ENCODE data around the gene TCAP.

Gene TCAP, protein sequence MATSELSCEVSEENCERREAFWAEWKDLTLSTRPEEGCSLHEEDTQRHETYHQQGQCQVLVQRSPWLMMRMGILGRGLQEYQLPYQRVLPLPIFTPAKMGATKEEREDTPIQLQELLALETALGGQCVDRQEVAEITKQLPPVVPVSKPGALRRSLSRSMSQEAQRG

DNA sequence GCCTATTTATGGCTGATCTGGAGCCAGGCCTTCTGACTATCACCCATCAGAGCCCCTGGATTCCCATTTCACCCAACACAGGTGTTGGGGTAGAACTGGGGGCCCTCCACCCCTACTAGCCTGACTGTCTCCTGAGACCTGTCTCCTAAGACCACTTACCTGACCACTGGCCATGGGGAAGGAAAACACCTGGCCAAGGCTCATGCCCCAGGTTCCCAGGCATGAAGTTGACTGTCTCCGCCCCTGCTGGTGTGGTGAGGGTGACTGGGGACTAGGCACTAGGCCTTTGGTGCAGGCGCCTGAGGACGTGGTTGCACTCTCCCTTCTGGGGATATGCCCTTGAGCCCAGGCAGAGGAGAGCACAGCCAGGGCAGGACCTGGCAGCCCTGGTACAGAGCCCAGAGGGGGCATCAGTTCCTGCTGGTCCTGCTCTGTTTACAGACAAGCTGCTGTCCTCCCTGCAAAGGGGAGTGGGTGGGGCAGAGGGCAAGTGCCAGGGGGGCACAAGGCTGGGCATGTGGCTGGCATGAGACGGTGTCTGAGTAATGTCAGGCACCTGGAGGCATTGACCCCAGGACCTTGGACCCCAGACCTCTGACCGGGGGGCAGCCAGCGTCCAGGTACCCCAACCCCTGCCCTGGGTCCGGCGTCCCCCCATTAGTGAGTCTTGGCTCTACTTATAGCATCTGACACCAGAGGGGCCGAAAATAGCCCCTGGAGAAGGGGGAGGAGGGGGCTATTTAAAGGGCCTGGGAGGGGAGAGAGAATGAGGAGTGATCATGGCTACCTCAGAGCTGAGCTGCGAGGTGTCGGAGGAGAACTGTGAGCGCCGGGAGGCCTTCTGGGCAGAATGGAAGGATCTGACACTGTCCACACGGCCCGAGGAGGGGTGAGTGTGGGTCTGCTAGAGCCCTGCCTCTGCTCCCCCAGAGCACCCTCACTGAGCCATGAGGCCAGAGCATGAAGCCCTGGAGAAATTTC is at the start of gene TCAP:
TCAP (plus strand) TSS at position 769 of the 981 bp plus-strand sequence; CDS start at position 780, 11 bp downstream.
- DNase-seq (ENCODE audit: low read depth in 2 of 2) = no peak

DNA sequence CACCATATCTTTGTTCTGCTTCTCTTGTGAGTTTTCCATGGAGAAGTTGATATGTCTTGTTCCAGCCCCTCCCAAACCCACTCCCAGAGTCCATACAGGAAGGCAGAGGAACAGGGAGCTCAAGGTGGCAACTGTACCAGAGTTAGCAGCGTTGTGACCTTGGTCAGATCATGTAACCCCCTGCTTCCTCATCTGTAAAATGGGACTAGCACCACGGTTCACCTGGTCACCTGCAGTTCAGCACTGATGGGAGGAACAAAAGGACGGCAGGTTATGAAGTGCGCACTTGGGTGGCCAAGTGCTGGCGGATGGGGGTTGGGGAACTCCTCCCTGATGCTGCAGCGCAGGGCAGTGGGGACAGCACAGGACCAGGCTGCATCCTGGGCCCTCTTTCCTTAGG is 49.7 kb upstream of the TCAP start:
- no peak for DNase-seq (ENCODE audit: low read depth in 2 of 2)

DNA sequence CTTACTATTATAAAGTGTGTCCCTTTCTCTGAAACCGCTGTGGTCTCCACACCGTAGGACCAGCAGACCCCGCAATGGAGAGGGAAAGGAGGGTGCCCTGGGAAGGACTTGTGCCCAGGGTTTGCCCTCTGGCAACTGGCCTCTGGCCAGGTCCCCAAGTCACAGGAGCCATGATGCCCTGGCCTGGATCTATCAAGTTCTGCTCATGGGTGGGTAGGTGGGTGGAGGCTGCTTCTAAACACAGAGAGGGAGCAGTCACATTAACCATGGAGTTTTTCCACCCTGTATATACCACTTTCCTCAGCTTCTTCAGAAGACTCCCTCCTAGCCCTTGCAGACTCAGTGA is 48.1 kb upstream of the TCAP start:
- no peak for DNase-seq (ENCODE audit: low read depth in 2 of 2)

DNA sequence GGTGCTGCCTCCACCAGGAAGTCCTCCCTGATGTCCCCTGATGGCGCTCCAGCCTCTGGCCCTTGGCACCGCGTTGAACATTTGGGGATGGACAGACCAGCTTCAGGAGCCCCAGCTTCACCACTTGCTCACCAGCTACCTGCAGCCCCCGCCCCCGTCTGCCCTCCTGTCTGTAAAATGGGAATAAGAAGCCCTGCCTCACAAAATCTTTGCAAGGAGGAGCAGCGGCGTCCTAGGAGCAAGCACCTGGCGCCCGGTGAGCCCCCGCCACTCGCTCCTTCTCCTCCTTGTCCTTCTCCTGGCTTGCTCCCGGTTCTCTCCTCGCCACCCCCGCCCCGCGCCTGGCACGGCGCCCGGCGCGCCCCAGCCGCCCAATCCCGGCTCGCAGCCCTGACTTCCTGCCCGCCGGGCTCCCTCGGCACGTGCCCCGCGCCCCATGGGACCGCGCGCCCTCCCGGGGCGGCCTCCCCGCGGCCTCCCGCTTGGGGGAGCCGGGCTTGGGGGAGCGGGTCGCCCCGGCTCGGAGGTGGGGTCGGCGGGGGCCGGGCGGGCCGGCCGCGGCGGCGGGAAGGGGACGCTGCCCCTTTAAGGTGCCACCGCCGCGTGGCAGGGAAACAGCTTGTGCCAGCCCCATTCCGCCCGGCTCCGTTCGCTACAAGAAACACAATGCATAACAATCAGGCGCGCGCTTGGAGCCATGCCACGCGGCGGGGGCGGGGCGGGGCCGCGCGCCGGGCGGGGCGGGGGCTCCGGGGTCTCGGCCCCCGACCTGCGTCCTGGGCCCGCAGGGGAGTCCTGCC is 47.5 kb upstream of the TCAP start:
- DNase-seq (ENCODE audit: low read depth in 2 of 2) = peak in 1 of 2 donors; percentile 39

DNA sequence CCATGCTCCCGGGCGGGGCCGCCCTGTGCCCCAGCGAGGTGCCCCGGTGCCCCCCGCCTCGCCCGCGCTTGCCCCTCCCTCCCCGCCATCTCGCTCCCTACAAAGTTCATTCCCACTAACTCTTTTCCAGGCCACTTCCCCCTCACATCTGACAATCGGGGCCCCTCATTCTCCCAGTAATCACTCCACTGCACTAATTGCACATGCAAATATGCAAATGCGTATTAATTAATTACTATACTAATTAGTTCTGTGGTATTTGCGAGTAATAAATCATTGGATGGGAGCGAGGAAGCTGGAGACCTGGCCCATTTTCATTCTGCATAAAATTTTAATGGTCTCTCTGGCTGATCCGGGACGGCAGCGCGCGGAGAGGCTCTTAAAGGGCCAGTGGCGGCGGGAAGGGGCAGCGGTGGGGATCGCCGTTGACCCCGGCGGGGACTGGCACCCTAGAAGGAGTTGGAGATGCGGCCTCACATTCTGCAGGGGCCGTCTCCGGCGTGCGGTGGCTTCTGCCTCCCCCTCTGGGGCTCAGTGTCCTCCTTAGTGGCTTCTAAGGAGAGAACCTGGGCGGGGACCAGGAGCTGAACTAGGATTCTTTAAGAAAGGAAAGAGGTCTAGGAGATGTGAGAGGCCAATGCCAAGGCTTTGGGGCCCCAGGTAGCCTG is 46.8 kb upstream of the TCAP start:
- DNase-seq (ENCODE audit: low read depth in 2 of 2) = no peak

DNA sequence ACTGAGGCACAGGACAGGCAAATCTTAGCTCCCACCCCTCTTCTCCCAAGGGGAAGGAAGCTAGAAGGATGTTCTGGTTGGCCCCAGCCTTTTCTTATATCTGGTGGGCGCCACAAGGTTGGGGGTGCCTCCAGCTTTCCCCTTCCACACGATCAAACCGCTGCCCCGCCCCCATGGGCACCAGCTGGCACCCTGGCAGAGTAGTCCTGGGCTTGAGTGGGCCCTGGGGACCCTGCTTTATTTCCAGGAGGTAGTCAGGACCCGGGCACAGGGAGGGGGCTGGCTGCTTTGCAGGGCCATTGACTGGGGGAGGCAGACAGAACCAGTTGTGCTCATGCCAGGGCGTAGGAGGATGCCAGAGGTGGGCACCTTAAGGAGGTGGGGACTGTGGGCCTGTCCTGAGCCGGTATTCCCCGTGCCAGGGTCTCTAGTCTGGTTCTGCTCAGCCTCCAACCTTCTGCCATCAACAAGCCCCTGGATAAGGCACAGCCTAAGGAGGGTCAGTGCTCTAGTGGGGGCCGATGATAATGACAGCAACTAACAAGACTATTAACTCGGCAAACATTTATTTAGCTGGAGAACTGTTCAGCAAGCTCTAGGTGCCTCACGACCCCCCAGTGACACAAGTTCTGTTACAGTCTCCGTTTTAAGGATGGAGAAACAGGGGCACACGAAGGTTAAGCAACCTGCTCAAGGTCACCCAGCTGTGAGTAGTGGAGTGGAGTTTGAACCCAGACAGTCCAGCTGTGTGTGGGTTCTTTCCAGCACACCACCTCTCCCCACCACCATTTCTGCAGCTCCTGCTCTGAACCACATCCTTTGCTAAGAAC is 46.0 kb upstream of the TCAP start:
- DNase-seq (ENCODE audit: low read depth in 2 of 2) = no peak

DNA sequence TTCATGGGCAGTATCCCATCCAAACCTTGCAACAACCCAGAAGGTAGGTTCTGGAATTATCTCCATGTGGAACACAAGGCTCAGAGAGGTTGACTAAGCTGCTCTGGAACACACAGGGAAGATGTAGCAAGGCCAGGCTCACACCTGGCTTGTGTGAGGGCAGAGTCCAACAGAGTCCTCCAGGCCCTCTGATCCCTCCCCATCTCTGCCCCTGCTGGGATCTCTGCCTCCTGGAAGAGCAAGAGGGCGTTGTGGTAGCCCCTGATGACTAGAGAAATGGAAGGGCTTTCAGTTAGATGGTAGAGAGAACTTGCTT is 45.4 kb upstream of the TCAP start:
- DNase-seq (ENCODE audit: low read depth in 2 of 2) = no peak

DNA sequence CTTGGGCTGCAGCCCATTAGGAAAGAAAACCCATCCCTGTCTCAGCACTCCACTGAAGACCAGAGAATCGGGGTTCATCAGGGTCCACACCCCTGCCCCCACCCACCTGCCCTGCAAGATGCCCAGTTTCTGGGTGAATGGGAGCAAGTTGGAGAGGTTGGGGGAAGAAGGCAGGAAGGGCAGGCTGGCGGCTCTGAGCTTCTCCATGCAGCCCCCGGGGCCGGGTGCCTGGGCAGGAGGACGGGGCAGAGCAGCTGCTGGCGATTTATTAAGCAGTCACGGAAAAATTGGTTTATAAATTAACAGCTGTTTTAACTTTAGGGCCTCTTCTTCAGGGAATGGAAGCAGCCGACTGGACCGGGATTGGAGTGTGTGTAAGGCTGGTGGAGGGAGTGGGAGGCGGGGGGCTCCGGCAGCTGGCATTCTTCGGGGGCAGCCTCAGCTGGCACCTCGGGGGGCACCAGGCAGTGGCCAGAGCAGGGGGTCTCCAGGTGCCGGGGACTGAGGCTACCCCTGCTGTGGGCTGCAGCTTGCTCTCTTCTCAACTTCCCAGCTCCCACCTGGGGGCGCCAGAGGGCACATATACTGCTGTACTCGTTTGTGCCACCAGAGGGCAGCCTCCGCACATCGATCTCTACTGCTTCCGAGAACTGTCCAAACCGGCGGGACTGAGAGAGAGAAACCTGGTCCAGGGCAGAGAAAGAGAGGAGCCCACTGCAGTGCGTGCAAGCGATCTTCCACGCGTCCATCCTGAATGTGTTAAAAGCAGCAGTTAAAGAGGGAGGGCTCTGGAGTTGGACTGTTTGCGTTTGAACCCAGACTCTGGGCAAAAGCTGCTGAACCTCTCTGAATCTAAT is 43.4 kb upstream of the TCAP start:
- peak; percentile 83 to 86 for DNase-seq (ENCODE audit: low read depth in 2 of 2)

DNA sequence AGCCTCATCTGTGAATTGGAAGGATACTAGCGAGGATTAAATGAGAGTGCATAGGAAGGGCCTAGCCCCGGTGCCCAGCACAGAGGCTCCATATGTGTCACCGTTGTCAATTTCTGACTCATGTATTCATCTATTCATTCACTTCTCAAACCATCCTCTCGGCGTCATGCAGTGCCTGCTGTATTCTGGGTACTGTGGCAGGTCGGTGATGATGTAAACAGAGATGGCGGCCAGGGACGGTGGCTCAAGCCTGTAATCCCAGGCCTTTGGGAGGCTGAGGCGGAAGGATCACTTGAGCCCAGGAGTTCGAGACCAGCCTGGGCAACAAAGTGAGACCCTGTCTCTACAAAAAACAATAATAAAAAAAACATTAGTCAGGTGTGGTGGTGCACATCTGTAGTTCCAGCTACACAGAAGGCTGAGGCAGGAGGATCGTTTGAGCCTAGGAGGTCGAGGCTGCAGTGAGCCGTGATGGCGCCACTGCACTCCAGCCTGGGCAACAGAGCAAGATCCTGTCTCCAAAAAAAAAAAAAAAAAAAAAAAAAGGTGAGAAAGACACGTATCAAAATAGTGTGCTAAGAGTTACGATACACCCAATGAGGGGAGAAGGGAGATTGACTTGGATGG is 42.7 kb upstream of the TCAP start:
- DNase-seq (ENCODE audit: low read depth in 2 of 2) = no peak

DNA sequence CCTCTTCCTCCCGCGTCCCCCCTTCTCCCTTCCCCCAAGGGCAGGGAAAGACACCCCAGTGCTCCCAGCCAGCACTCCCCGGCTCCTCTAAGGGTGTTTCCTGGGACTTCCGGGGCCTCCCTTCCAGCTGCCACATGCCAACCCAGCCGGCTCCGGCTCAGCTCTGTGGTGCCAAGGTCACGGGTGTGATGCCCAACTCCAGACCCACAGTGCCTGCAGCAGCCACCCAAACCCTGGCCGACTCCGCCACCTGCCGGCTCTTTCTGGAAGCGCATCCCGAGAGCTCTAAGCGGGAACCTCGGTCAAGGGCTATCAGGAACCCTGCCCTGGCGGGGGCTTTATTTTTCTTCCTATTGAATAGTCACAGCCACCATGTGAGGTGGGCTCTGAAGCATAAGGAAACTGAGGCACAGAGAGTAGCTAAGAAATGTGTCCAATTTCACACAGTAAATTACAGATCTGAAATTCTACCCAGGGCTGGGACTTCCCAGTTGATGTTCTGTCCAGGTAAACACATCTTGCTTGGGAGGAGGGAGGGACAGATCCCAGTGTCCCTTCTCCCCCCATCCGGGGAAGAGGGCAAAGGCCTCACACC is 41.7 kb upstream of the TCAP start:
- peak; percentile 85 to 91 for DNase-seq (ENCODE audit: low read depth in 2 of 2)

DNA sequence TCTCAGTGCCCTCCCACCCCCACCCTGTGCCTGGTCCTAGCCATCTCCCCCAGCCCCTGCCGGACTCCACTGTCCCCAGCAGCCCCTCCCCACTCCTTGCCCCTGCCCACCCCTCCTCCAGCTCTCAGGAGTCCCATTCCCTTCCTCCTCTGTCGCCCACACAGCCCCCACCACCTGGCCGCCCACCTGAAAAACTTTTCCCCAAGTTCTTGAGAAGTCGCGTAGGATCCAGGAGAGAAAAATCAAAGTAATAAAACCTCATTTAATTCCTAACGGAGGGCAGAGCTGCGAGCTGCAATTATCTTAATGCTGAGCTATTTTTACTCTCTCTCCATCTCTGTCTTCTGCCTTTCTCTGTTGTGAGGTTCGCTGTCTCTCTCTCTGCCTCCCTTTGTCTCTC is 40.8 kb upstream of the TCAP start:
- no peak for DNase-seq (ENCODE audit: low read depth in 2 of 2)

DNA sequence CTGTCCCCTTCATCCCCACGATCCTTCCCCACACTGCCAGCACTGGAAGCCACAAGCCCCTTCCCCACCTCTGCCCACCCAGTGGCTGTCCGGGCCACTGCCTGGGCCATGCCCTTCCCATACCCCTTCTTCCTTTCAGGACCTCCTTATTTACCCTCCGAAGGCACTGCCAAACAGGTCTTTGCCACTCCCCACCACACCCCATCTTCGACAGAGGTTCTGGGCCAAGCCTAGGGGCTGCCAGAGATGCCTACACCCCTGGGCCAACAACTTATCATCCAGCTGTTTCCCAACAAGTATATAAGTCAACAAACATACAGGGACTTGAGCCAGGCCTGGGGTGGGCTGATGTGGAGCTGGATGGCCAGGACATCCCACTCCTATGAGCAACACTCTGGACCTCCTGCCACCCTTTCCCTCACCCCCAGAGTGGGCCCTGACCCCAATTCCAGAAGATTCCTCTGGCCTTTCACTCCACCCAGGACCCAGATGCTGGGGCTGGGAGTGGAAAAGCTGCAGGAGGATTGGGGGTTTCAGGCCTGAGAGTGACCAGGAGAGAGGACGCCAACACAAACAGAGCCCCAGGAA is 39.9 kb upstream of the TCAP start:
- no peak for DNase-seq (ENCODE audit: low read depth in 2 of 2)

DNA sequence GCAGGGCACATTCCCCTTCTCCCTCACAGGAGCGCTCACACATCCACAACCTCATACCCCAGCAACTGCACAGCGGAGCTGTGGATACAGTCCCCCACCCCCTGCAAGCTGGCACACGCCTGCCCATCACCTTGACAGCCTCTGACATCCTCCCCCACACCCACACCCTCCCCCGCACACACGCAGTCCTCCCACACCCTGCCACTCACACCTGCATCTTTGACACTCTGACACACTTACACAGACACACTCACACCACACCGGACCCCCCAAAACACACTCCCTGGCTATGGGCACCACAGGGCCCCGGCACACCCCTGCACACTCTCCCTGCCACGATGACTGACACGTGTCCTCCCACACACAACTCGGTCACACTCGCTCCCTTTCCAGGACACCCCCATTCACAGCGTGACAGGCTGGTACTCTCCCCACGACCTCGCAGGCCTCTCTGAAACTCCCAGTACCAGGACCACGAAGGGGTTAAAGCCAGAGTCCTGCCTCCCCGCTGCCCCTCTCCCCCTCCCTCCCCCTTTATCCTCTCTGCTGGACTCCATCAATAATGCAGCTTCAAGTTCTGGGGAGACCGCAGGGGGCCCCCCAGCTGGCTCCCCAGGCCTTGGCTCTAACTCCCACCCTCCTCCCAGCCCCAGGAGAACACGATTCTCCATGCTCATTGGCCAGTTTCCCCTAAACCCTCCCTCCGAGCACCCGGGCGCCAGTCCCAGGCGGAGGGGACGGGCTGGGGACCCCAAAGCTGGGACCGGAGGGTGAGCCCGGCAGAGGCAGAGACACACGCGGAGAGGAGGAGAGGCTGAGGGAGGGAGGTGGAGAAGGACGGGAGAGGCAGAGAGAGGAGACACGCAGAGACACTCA is 38.7 kb upstream of the TCAP start, which contains the start of gene PPP1R1B:
PPP1R1B (plus strand) TSS at position 782 of the 876 bp plus-strand sequence. CDS start 441 bp downstream, outside the sequence.
- no peak for DNase-seq (ENCODE audit: low read depth in 2 of 2)

DNA sequence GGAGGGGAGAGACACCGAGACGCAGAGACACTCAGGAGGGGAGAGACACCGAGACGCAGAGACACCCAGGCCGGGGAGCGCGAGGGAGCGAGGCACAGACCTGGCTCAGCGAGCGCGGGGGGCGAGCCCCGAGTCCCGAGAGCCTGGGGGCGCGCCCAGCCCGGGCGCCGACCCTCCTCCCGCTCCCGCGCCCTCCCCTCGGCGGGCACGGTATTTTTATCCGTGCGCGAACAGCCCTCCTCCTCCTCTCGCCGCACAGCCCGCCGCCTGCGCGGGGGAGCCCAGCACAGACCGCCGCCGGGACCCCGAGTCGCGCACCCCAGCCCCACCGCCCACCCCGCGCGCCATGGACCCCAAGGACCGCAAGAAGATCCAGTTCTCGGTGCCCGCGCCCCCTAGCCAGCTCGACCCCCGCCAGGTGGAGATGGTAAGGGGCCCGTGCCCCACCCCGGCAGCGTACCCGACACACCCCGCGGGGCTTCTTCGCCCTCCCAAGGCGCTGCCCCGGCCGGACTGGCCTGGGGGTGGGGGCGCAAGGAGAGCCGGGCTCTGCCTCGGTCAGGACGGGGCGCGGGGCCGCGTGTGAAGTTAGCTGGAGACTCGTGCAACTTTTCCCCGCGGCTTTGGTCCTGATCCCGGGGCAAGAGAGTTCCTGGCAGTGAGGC is 38.0 kb upstream of the TCAP start:
- no peak for DNase-seq (ENCODE audit: low read depth in 2 of 2)

DNA sequence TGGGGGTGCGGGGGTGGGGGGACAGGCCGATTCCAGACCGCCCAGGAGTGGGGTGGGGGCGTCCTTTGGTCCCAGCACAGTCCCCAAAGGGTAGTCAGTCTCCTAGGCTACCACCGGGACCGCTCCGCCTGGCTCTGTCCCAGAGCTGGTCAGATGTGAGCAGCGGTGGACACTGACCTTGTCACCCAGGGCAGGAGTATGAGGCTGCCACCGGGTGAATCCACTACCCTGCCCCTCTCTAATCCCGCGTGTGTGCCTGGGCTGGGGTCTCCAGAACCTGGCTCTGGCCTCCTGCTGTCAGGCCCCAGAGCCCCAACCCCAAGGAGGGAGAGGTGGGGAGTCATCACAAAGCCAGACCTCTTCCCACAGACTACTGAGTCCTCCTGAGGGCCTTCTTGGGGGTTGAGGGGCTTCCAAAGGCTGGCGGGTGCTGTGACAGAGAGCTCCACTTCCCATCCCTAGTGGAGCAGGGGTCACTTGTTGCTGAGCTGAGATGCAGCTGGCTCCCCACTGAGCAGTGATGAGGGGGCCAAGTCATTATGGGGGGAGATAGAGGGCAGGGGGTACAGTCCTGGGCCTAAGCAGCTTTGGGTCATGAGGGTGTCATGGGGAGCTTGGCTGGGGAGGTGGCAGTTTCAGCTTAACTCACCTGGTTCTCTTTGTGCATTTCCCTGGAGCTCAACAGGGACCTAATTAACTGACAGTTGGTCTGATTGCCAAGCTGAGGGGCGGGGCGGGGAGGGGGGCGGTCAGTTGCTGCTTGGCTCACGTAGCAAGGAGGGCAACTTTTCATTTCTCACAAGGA is 37.2 kb upstream of the TCAP start:
- no peak for DNase-seq (ENCODE audit: low read depth in 2 of 2)
